NCI-H460 (cell line): ENCODE measurements around the gene SH3RF3. TPM values are rescaled to one million over a fixed set of nuclear protein-coding genes. Genes with fewer than 3 reads are reported as not detected.

Source experiments
- DNase-seq: peaks from one replicate; pipeline ENCODE4 v3.0.0-alpha.2; 2016; ENCODE audit warnings: low read depth; ENCODE audit errors: extremely low read depth
- total RNA-seq: library from RNA; depleted of rRNA; stranded (reverse); fragments of >200 nt; shearing (Covaris generic); gene quantifications from 2 replicates; pipeline ENCODE4 v1.2.3, GENCODE V29; 2014

SH3RF3 gene
- total RNA-seq, 1 experiment from 2014 or later, result 0.32 TPM

GRCh38 chr2:109136542-109136941 lies 7.5 kb downstream of the SH3RF3 start:
- DNase-seq, result no peak

- no peak for DNase-seq
Measured at GRCh38 chr2:109137616-109138015, 8.6 kb downstream of the SH3RF3 start.

DNA sequence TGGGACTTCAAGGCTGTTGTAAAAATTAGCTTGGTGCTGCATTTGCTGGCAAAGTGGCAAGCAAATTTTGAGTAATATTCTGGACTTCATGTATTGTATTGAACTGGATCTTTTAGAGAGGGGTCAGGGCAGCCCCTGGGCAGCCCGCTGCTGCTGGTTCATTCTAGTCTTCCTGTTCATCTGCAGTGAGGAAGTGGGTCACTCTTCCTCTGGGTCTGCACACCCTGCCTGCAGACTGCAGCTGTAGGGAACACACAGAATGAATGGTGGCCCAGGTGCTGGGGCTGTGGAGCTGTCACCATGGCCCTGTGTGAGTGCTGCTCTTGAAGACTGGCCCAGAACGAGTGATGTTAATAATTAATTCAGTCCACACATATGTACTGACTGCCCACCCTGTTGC lies 9.4 kb downstream of the SH3RF3 start:
- no peak for DNase-seq

GRCh38 chr2:109139002-109139401 lies 10.0 kb downstream of the SH3RF3 start:
- no peak for DNase-seq

DNA sequence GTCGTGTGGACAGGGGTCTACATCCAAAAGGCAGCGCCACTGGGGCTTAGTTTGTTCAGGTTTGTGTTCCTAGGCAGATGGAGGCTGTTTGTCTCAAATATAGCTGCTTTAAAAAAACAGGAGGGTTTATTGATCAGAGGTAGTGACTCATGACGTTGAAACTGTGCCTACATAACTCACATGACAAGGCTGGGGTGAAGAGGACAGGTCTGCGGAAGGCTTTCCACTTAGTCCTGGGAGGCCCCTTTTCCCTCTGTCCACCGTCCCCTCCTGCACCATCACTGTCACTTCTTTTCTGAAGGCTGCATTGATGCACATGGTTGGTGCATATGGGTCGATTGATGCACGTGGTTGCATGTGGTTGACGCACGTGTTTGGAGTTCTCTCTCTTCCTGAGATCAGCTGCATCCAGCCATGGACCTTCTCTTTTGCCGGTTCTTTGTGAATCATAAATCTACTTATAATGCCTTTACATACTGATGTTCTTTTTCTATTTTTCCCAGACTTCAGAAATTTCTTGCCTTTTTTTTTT lies 10.9 kb downstream of the SH3RF3 start:
- DNase-seq, result no peak

DNA sequence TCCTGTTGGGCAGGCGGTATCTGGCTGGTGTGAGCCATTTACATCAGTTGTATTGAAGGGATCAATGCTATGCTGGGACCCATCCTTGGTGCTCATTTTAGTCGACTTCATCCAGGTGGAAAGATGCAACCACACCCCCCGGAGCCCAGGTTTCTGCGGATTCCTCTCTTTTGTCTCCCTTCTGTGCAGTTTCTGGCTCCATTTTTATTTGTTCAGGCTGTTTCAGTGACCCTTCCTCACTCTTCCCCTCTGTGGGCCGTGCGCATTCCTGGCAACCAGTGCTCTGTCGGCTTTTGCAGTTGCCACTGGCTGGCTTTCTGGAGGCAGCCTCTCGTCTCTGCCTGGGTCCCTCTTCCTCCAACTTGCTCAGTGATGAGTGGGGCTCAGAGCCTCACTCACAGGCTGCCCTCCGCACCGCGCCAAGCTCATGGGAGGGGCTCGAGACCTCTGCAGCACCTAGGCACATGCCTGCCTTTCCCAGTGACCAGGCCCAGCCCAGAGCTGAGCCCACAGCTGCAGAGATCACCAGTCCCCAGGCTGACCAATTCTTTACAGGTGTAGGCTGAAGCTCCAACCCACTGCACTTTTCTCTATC lies 12.1 kb downstream of the SH3RF3 start:
- no peak for DNase-seq

DNA sequence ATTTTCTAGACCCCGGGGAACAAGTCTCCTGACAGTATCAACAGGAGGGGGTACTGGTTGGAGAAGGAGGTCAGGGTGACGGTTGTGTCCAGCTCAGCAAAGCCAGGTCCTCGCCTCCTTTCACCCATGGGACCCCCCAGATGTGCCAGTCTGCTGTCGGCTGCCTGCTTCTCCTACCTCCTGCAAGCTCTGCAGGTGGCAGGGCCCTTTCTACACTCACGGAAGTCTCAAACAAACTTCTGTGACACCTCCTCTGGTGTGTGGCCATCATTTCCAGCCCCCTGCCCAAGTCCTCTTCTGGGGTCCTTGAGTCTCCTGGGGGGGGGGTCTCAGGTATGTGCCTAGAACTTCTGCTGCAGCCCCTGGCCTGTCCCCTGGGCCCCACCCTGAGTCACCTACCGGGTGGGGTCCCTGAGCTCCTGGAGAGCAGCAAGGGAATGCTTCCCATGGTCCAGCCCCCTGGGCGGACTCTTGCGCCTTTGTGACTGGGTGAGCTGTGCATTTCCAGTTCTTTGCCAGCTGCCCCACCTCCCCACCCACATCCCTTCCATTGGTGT lies 12.8 kb downstream of the SH3RF3 start:
- no peak for DNase-seq

DNA sequence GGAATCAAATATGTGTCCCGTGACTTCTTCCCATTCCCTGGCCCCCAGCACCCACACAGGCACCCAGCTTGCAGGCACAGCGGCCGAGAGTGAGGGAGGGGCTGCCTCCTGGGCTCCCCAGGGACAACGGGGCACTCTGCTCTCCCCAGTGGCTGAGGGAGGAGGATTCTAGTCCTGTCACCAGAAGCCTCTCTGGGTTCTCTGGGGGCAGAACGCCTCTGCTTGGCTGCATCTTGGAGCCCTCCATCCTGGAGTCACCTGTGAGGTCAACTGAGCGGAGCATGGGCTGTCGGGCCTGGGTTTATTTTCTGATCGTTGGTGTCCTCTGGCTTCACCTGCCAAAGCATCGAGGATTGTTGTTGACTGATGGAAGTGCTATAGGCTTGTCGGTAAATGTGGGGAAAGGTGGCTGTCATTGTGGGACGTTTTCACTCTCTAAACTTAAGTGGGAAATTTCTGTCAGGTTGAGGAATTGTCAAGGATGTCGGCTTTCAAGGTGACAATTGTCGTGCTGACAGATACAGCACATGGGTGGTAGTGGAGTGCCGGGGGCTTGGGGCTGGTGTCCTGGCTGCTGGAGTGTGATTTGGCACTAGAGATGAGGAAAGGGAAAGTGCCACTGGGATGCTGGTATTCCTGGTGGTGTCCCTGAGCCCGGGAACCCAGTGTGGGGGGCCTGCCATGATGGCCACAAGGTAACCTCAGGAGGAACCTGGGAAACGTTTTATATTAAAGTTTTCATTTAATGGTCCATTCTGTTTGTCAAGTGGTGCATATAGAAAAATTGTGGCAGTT lies 13.6 kb downstream of the SH3RF3 start:
- no peak for DNase-seq

- no peak for DNase-seq
Measured at GRCh38 chr2:109143214-109144187, 14.5 kb downstream of the SH3RF3 start.

- DNase-seq, result no peak
Measured at GRCh38 chr2:109144271-109144670, 15.3 kb downstream of the SH3RF3 start.

GRCh38 chr2:109144721-109145120 lies 15.7 kb downstream of the SH3RF3 start:
- no peak for DNase-seq

DNA sequence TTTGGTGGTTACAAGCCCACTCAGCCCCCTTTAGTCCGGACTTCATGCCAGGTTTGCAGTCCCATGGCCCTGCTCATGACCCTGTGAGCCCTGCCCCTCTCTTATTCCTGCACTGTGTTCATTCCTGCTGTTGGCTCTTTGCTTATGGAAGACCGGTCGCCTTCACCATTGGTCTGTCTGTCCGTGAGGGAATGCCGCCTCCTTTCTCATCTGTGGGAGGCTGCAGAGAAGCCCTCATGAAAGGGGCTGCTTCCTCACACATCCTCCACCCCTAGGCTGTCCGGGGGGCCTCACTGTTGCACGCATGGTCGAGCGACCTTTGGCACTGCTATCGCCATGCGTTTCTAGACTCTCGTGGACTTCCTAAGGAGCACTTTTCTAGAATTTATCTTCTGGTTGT lies 16.3 kb downstream of the SH3RF3 start:
- no peak for DNase-seq

GRCh38 chr2:109147405-109147804 lies 18.4 kb downstream of the SH3RF3 start:
- DNase-seq, result no peak

DNA sequence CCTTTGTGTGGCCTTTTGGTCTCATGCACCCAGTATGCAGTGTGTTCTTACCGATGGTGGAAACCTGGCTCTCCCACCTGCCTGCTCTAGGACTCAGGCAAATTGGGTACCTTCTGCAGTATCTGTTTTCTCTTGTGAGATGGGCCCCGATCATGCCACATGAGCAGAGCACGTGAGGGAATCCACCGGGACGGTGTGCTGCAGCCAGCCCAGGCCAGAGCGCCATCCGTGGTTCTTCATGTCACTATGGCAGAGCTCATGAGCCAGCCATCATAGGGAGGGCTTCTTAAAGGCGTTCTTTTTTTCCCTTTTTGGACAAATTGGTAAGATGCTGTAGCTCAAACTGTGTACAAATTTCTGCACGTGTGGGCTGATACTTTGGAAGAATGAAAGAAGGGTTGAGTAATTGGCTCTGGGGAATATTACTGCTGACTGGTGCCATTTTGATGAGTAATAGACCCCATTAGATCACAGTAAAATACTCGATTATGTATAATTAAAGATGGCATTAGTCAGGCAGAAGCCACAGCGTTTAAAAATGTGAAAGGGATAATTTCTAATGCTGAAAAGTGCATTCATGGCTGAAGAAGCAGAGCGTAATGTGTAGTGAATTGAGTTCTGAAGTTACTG lies 19.2 kb downstream of the SH3RF3 start:
- no peak for DNase-seq

GRCh38 chr2:109148991-109149645 lies 20.1 kb downstream of the SH3RF3 start:
- DNase-seq, result no peak

DNA sequence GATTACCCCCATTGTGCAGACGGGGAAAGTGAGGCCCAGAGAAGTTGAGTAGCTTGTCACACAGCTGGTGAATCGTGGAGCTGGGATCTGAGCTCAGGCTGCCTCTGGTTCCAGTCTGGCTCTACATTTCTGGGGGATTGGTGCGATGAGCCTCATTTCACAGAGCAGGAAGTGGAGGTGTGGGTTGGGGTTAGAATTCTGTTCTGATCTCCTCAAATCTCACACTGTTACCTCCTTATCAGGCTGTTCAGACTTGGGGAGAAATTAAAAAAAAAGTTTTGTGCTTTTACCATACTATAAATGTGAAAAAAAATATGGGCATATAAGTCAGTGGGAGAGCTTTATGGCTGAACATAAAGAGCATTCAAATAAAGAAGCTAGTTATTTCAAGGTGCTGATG lies 21.6 kb downstream of the SH3RF3 start:
- DNase-seq, result no peak

GRCh38 chr2:109151519-109151918 lies 22.5 kb downstream of the SH3RF3 start:
- no peak for DNase-seq

DNA sequence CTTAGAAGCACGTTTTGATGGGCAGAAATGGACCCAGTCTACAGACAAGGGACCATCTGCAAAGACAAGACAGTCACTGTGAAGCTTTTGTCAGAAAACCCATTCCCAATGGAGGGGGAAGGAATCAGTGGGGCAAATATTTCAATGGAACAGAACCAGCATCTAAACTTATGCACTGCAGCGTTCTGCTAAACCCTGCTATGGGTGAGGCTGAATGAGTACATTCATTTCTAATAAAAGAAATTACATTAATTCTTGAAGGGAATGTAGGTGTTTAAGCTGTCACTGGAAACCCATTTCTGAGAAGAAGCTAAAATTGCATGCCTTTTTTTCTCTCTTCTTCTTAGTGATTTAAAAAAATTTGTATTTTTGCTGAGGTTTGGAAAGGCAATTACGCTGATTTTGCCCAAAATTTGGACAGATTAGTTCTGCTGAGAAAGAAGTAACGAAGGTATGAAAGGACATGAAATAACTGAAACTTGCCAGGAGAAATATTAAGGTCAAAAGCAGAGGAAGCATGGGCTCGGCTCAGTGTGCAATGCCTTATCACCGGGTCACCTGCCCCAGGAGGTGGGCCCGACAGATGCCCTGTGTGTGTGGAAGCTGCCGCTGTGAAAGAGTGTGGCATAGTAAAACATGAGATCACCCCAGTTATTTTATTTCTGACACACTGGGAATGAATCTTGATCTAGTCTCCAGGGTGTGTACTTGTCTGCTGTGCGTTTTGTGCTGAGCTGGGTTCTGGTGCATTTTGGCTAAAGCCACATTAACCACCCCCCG lies 24.2 kb downstream of the SH3RF3 start:
- DNase-seq, result no peak

DNA sequence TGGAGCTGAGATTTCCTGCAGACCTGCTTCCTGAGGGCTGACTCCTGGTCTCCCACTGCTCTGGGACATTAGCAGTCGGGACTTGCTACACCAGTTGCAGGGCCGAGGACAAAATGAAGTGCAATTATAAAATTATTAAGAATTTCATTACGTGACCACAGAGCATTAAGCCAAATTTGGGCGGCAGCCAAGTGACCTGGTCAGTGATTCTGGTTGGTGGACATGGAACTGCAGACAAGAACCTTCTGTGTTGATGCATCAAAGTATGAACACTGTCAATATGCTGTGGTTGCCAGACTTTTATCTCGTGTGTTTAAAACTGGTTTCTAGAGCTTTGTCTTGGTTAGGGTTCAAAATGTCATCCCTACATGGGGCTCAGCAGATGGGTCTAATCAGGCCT lies 24.8 kb downstream of the SH3RF3 start:
- DNase-seq, result no peak
